SK-N-SH treated with all-trans-retinoic acid at 6 μM for 48 hours (cell line): ENCODE data around the gene VASH1.

Experiments
- ATAC-seq: fragments of 200-7000 bp; cut with Tn5 transposase; 3 replicates; pipeline ENCODE4 v1.9.1; 2020; ENCODE audit warnings: mild to moderate bottlenecking, moderate library complexity
- ARNTL ChIP-seq: fragments of 450-650 bp; formaldehyde crosslinking; IDR thresholded peaks from 2 replicates; pipeline ENCODE4 v1.5.0; 2020; ENCODE audit warnings: low read depth, mild to moderate bottlenecking, moderate library complexity, borderline replicate concordance
- CSDC2 ChIP-seq: fragments of 250-450 bp; sonication (Bioruptor Pico); IDR thresholded peaks from 2 replicates; pipeline ENCODE4 v1.5.0; 2020; ENCODE audit warnings: mild to moderate bottlenecking, moderate library complexity
- ESRRG ChIP-seq: fragments of 250-450 bp; sonication (Bioruptor Pico); IDR thresholded peaks from 2 replicates; pipeline ENCODE4 v1.6.1; 2021; ENCODE audit warnings: mild to moderate bottlenecking
- GLIS3 ChIP-seq: fragments of 250-450 bp; sonication (Bioruptor Pico); IDR thresholded peaks from 2 replicates; pipeline ENCODE4 v1.5.0; 2020; ENCODE audit warnings: mild to moderate bottlenecking, moderate library complexity
- ISL1 ChIP-seq: fragments of 250-450 bp; sonication (Bioruptor Pico); IDR thresholded peaks from 2 replicates; pipeline ENCODE4 v2.1.2; 2022; ENCODE audit warnings: mild to moderate bottlenecking, moderate library complexity
- OSR1 ChIP-seq: fragments of 250-450 bp; sonication (Bioruptor Pico); IDR thresholded peaks from 2 replicates; pipeline ENCODE4 v1.8.0; 2022; ENCODE audit warnings: moderate library complexity, mild to moderate bottlenecking, inconsistent platforms
- PPARA ChIP-seq: fragments of 250-450 bp; sonication (Bioruptor Pico); IDR thresholded peaks from 2 replicates; pipeline ENCODE4 v1.5.0; 2020; ENCODE audit warnings: mild to moderate bottlenecking, borderline replicate concordance
- RARB ChIP-seq: fragments of 250-450 bp; sonication (Bioruptor Pico); IDR thresholded peaks from 2 replicates; pipeline ENCODE4 v1.8.0; 2021; ENCODE audit warnings: mild to moderate bottlenecking, moderate library complexity
- SNAI2 ChIP-seq: fragments of 250-450 bp; sonication (Bioruptor Pico); IDR thresholded peaks from 2 replicates; pipeline ENCODE4 v1.5.0; 2020; ENCODE audit warnings: mild to moderate bottlenecking, moderate library complexity
- TCF4 ChIP-seq: fragments of 250-450 bp; sonication (Bioruptor Pico); IDR thresholded peaks from 2 replicates; pipeline ENCODE4 v1.8.0; 2021; ENCODE audit warnings: mild to moderate bottlenecking, moderate library complexity, borderline replicate concordance
- TOX ChIP-seq: fragments of 250-450 bp; sonication (Bioruptor Pico); IDR thresholded peaks from 2 replicates; pipeline ENCODE4 v1.8.0; 2021; ENCODE audit warnings: mild to moderate bottlenecking, moderate library complexity, borderline replicate concordance
- ZFP3 ChIP-seq: fragments of 250-450 bp; sonication (Bioruptor Pico); IDR thresholded peaks from 2 replicates; pipeline ENCODE4 v1.5.0; 2020; ENCODE audit warnings: mild to moderate bottlenecking, moderate library complexity
- ZFP30 ChIP-seq: fragments of 450-650 bp; formaldehyde crosslinking; IDR thresholded peaks from 2 replicates; pipeline ENCODE4 v1.5.0; 2022; ENCODE audit warnings: mild to moderate bottlenecking, moderate library complexity
- ZNF70 ChIP-seq: fragments of 450-650 bp; formaldehyde crosslinking; IDR thresholded peaks from 2 replicates; pipeline ENCODE4 v1.5.0; 2020; ENCODE audit warnings: mild to moderate bottlenecking, moderate library complexity
- ZNF8 ChIP-seq: fragments of 450-650 bp; formaldehyde crosslinking; IDR thresholded peaks from 2 replicates; pipeline ENCODE4 v1.5.0; 2020; ENCODE audit warnings: mild to moderate bottlenecking, moderate library complexity
- TF ChIP-seq, protein P1 (sequence below): fragments of 250-450 bp; sonication (Bioruptor Pico); IDR thresholded peaks from 2 replicates; pipeline ENCODE4 v1.5.0; 2020; ENCODE audit warnings: mild to moderate bottlenecking, moderate library complexity
- TF ChIP-seq, protein P2 (sequence below): fragments of 250-450 bp; sonication (Bioruptor Pico); IDR thresholded peaks from 2 replicates; pipeline ENCODE4 v1.8.0; 2020; ENCODE audit warnings: mild to moderate bottlenecking, moderate library complexity, borderline replicate concordance
- TF ChIP-seq, protein P3 (sequence below): fragments of 250-450 bp; sonication (Bioruptor Pico); IDR thresholded peaks from 2 replicates; pipeline ENCODE4 v1.5.1; 2021; ENCODE audit warnings: mild to moderate bottlenecking, moderate library complexity

VASH1 gene

DNA sequence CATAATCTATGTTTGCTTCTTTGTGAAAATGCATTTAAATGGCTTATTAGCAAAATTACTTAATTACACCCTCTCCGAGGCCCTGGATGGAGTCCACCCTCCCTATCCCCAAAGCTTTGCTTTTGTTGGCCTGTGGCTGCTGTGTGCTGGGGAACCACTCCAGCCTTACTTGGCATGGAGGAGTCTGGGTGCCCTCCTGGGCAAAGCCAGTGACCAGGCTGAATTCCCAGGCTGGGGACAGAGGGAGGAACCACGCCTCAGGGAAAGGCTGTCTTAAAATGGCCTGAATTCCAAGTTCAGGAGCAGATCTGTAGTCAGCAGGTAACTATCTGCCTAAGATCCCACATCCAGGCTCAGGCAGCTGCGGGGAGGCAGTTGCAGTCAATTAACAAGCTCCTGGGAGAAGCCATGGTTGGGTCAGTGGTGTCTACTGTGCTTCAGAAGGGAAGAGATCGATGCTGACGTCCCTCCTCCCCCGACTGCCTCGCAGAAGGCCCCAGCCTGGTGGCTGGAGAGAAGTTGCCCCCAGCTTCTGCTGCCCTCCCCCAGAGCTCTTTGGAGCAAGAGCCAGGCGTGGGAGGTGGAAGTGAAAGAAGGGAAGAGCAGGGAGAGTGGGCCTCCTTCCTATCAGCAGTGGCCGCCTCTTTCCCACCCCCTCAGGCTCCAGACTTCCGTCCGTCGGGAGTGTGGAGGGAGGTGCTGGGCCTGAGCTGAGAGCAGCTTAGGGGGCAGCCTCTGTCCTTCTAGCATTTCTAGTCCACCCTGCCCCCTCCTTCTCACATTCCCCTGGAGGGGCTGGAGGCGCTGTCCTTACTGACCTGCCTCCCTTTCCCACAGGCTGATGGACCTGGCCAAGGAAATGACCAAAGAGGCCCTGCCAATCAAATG is 11.3 kb downstream of the VASH1 start:
- TF ChIP-seq, protein P1, sequence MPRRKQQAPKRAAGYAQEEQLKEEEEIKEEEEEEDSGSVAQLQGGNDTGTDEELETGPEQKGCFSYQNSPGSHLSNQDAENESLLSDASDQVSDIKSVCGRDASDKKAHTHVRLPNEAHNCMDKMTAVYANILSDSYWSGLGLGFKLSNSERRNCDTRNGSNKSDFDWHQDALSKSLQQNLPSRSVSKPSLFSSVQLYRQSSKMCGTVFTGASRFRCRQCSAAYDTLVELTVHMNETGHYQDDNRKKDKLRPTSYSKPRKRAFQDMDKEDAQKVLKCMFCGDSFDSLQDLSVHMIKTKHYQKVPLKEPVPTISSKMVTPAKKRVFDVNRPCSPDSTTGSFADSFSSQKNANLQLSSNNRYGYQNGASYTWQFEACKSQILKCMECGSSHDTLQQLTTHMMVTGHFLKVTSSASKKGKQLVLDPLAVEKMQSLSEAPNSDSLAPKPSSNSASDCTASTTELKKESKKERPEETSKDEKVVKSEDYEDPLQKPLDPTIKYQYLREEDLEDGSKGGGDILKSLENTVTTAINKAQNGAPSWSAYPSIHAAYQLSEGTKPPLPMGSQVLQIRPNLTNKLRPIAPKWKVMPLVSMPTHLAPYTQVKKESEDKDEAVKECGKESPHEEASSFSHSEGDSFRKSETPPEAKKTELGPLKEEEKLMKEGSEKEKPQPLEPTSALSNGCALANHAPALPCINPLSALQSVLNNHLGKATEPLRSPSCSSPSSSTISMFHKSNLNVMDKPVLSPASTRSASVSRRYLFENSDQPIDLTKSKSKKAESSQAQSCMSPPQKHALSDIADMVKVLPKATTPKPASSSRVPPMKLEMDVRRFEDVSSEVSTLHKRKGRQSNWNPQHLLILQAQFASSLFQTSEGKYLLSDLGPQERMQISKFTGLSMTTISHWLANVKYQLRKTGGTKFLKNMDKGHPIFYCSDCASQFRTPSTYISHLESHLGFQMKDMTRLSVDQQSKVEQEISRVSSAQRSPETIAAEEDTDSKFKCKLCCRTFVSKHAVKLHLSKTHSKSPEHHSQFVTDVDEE, result no peak
- TF ChIP-seq GLIS3 (CRISPR knock-in tag), result no peak
- TF ChIP-seq, protein P2, sequence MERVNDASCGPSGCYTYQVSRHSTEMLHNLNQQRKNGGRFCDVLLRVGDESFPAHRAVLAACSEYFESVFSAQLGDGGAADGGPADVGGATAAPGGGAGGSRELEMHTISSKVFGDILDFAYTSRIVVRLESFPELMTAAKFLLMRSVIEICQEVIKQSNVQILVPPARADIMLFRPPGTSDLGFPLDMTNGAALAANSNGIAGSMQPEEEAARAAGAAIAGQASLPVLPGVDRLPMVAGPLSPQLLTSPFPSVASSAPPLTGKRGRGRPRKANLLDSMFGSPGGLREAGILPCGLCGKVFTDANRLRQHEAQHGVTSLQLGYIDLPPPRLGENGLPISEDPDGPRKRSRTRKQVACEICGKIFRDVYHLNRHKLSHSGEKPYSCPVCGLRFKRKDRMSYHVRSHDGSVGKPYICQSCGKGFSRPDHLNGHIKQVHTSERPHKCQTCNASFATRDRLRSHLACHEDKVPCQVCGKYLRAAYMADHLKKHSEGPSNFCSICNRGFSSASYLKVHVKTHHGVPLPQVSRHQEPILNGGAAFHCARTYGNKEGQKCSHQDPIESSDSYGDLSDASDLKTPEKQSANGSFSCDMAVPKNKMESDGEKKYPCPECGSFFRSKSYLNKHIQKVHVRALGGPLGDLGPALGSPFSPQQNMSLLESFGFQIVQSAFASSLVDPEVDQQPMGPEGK (CRISPR knock-in tag), result no peak
- TF ChIP-seq TCF4, result no peak
- TF ChIP-seq ISL1 (CRISPR knock-in tag), result no peak
- TF ChIP-seq, protein P3, sequence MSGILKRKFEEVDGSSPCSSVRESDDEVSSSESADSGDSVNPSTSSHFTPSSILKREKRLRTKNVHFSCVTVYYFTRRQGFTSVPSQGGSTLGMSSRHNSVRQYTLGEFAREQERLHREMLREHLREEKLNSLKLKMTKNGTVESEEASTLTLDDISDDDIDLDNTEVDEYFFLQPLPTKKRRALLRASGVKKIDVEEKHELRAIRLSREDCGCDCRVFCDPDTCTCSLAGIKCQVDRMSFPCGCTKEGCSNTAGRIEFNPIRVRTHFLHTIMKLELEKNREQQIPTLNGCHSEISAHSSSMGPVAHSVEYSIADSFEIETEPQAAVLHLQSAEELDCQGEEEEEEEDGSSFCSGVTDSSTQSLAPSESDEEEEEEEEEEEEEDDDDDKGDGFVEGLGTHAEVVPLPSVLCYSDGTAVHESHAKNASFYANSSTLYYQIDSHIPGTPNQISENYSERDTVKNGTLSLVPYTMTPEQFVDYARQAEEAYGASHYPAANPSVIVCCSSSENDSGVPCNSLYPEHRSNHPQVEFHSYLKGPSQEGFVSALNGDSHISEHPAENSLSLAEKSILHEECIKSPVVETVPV, result no peak
- TF ChIP-seq CSDC2 (CRISPR knock-in tag), result no peak
- TF ChIP-seq ESRRG, result no peak
- no peak for TF ChIP-seq OSR1 (CRISPR knock-in tag)
- no peak for TF ChIP-seq PPARA (CRISPR knock-in tag)
- TF ChIP-seq ZFP3 (CRISPR knock-in tag), result no peak
- peak; percentile 28 for ATAC-seq

DNA sequence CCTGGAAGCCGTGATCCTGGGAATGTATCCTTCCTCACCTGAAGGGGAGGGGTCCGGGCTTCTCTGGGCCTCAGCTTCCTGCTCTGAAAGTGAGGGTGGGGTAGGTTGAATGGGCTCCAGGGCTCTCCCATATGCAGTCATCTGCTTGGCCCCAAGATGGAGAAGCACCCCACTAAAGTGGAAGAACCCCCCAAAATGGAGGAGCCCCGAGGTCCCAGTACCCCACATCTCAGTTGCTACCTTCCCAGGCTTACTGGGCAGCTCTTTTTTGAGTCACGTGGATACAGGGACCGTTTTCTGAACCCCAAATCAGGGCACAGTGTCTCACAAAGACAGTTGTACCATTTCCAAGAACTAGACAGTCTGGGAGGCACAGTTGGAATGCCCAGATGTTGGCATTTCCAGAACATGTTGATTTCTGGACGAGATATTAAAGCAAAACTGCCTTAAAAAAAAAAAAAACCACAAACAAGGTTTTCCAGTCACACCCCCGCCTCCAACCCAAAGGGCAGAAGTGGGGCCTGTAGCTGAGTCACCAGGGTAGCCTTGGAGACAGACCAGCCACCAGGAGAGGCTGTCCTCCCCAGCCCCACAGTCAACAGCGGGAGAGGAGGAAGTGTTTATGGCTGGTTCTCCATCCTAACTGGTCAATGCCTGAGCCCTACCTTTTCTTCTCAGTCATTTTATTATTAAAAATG is 12.1 kb downstream of the VASH1 start:
- TF ChIP-seq ZNF70 (CRISPR knock-in tag) (no peak), ZNF8 (CRISPR knock-in tag) (no peak), TOX (CRISPR knock-in tag) (no peak), ESRRG (no peak), TCF4 (no peak), RARB (no peak), PPARA (CRISPR knock-in tag) (no peak)
- TF ChIP-seq, protein P3, result no peak
- ATAC-seq, result peak; percentile 89

DNA sequence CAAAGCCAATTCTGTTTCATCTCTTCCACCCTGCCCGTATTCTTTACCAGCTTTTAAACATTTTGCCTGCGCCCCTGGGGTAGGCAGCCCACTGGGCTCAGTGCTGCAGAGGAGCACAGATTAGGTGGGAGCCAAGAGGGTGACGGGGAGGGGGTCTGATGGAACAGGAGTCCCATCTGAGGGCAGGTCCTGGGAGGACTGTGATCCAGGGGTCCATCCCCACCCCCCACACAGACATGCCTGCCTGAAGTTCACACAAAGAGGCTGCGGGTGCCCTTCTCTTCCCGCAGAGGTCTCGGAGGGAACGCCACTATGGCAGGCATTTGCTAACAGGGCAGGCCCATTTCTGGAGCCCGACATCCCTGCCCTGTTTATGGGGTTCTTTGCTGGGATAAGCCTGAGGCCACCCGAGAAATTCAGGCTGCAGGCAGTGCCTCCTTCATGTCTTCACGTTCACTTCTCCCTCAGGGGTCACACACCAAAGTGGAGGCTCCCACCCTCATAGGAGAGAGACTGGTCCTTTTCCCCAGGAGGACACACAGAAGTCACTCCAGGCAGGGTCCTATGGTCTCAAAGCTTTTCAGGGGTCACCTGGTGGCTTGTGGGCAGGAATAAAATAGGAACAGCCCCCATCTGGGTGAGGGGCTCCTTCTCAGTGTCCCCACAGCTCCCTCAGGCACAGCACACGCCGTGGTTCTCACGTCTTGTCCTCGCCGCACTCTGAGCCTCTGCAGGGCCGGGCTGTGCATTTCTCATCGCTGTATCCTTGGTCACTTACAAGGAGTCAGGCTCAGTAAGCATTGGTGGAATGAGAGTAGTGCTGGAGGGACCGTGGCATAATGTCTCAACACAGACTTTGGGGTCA is 12.9 kb downstream of the VASH1 start:
- no peak; the same call in 2 of the 3 replicates for ATAC-seq

DNA sequence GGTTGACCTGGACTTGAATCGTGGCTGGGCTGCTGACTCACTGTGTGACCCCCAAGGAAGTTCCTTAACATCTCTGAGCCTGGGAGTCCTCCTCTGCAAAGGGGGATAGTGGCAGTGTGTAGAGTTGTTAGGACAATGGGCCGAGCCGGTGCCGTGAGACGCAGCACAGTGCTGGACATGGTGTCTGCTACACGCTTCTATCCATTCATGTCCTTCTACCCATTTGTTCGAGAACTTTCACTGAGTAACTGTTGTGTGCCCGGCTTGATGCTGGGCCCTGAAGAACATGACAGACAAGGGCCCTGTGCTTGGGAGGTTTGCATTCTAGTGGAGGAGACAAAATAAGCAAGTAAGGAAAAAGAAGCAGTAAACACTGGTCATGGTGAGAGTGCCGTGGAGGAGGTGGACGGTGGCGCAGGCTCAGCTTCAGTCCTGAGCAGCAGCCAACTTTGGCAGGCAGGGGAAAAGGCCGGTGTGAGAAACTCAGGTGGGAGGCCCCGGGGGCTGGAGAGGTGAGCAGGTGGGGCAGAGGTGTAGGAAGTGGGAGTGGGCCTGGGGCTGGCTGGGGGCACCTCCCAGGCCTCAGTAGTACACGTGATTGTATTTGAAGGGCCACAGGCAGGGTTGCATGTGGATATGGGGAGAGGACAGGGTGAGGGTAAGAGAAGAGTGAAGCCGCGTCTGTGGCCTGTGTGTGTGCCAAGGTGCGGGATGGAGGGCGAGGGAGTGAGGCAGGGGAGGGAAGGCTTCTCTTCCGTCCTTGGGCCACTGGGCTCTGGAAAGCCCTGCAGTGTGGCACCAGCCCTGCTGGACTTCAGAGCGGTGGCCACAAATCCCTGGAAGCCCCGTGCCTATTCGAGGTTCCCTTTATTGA is 13.8 kb downstream of the VASH1 start:
- no peak for ATAC-seq
- TF ChIP-seq SNAI2 (no peak), ISL1 (CRISPR knock-in tag) (no peak), ZFP30 (CRISPR knock-in tag) (no peak), GLIS3 (CRISPR knock-in tag) (no peak), CSDC2 (CRISPR knock-in tag) (no peak), ZFP3 (CRISPR knock-in tag) (no peak), ARNTL (CRISPR knock-in tag) (no peak)
- TF ChIP-seq, protein P3, result no peak
- TF ChIP-seq, protein P2 (CRISPR knock-in tag), result no peak

More for the DNA sequence above, 12.9 kb downstream of the VASH1 start:
- no peak for TF ChIP-seq OSR1 (CRISPR knock-in tag)
- TF ChIP-seq ZFP3 (CRISPR knock-in tag), result peak; percentile 0; the same call in 1 of the 2 replicates
